ENCODE measurements around the gene ADGRD1.
"Not testable (repeated sequence)": the region's sequence is repeated elsewhere in the genome, so short reads cannot be mapped to it uniquely, and the experiment has no call there.

DNA sequence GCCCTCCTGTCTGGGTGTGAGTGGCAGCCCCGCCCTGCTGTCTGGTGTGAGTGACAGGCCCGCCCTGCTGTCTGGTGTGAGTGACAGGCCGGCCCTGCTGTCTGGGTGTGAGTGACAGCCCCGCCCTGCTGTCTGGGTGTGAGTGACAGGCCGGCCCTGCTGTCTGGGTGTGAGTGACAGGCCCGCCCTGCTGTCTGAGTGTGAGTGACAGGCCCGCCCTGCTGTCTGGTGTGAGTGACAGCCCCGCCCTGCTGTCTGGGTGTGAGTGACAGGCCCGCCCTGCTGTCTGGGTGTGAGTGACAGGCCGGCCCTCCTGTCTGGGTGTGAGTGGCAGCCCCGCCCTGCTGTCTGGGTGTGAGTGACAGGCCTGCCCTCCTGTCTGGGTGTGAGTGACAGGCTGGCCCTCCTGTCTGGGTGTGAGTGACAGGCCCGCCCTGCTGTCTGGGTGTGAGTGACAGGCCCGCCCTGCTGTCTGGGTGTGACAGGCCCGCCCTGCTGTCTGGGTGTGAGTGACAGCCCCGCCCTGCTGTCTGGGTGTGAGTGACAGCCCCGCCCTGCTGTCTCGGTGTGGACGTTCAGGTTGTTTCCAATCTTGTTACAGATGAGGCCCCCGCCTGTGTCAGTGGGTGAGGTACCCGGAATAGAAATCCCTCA is 175.4 kb downstream of the ADGRD1 start:
- not testable (repeated sequence) for TF ChIP-seq EP300 (IDR thresholded peaks at IDR 0.05; ENCODE audit: borderline replicate concordance in 1 of 2, low read depth in 1 of 2, low read length in 1 of 2); POLR2AphosphoS5 (IDR thresholded peaks at IDR 0.05; ENCODE audit: low read depth, low read length); RFX5 (IDR thresholded peaks at IDR 0.05; ENCODE audit: low read length)
- TF ChIP-seq, protein P1, sequence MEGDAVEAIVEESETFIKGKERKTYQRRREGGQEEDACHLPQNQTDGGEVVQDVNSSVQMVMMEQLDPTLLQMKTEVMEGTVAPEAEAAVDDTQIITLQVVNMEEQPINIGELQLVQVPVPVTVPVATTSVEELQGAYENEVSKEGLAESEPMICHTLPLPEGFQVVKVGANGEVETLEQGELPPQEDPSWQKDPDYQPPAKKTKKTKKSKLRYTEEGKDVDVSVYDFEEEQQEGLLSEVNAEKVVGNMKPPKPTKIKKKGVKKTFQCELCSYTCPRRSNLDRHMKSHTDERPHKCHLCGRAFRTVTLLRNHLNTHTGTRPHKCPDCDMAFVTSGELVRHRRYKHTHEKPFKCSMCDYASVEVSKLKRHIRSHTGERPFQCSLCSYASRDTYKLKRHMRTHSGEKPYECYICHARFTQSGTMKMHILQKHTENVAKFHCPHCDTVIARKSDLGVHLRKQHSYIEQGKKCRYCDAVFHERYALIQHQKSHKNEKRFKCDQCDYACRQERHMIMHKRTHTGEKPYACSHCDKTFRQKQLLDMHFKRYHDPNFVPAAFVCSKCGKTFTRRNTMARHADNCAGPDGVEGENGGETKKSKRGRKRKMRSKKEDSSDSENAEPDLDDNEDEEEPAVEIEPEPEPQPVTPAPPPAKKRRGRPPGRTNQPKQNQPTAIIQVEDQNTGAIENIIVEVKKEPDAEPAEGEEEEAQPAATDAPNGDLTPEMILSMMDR (IDR thresholded peaks at IDR 0.05), result not testable (repeated sequence)

All from SK-N-SH (cell line).